ENCODE measurements around the gene HORMAD2. TPM values are rescaled to one million over a fixed set of nuclear protein-coding genes. Genes with fewer than 3 reads are reported as not detected.
"Not testable (repeated sequence)": the region's sequence is repeated elsewhere in the genome, so short reads cannot be mapped to it uniquely, and the experiment has no call there.

Gene HORMAD2
- polyA plus RNA-seq, 4 donors: 0.10 TPM; not detected in 3

DNA sequence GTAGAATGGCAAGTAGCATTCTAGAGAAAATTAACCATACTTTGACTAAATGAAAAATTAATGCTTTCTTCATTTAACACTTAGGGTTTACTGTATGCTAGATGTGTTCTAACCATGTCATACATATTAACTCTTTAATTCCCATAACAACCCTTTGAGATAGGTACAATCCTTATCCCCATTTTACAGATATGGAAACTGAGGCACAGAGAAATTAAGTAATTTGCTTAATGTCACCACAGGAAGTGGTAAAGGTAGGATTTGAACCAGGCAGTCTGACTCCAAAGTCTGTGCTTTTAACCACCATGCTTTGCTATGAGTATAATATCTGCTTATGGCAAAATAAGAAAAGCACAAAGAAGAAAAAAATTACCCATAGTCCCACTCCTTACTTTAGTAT lies 106.8 kb downstream of the HORMAD2 start:
- DNase-seq (ENCODE audit: low read depth in 4 of 4, low spot score in 3 of 4): no peak

DNA sequence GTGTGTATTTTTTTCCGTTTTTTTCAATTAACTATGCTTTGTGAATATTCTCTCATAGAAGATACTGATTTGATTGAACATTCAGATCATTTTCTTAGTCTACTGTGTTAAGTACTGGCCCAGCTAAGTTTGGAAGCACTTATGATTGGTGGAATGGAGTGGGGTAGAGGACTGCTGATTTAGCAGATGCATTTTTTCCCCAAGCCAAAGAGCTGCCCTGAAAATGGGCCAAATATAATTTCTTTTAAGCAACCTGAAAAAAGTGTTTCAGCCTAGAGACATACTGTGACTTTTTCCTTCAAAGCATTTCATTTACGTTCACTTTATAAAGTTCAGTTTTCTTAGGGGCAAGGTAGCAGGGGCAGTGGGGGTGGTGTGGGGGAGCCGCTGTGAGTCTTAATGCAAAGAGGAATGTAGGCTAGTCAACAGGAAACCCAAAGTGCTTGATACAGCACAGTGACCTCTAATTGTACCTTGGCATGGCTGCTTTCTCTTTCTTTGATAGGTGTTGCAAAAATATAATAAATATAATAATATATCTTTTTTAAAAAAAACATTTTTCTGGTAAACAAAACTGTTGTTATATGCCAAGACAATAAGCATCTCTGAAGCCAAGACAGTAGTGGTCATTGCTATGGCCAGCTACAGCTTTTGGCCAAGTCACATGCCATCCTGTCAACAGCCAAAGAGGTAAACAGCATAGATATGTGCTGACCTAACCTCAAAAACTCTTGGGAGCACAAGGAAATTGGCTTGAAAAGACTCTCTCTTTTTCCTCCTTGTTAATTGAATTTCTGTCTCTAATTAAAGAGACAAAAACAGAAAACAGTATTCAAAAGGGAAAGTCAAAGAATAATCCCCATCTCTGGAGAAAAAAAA lies 107.5 kb downstream of the HORMAD2 start:
- no peak for DNase-seq (ENCODE audit: low read depth in 4 of 4, low spot score in 3 of 4)

DNA sequence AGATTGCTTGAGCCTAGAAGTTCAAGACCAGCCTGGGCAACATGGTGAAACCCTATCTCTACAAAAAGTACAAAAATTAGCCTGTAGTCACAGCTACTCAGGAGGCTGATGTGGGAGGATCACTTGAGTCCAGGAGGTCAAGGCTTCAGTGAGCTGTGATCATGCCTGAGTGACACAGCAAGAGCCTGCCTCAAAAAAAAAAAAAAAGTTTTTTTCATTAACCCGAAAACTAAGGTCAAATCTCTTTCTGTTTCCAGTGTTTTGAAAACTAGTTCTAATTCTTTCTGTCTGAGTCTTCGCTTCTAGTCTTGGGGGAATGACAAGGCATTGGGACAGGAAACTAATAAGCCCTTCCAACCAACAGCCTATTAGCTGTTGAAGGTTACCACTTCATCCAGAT lies 108.6 kb downstream of the HORMAD2 start:
- no peak for DNase-seq (ENCODE audit: low read depth in 4 of 4, low spot score in 3 of 4)

DNA sequence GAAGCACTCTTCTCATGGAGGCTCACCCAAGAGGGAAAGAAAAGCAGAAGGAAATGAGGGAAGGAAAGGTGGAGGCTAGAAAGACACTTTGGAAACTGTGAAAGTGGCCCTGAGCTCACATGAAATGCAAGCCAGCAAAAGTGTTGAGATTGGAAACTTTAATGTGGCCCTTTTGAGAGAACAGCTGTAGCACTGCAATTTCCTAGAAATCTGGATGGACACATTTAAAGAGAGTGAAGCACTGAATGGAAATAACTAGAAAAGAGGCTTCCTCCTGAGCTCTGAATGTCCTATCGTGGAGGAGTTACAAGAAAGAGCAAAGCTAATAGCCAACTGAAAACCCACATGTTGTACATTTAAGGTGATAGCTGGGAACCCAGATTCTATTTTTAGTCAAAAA lies 110.3 kb downstream of the HORMAD2 start:
- no peak for DNase-seq (ENCODE audit: low read depth in 4 of 4, low spot score in 3 of 4)

DNA sequence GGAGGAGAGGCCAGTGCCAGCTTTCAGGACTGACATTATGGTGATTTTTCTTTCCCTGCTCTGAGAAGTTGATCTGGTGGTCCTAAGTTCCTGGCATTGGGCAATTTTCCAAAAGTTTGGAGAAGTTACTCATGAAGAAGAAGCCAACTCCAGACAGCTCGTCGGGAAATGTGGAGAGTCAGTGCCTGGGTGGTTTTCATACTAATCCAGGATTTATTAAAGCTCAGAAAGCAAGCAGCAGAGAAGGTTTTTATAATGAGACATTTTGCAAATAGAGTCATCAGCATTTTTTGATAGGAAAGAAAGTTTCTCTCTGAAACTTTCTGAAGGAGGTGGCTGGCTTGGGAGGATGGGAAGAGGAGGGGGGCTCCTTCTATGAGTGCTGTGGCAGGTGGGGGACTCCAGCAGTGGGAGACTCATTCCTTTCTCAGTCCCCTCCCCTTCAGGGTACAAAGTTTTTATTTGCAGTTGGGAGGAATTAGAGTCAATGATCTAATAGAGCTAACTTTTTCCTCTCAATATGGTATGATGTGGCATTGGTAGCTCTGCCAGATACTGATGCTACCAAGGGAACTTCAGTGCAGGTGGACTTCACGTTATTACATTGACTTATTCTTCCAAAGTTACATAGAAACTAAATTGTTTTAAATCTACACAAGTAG lies 110.9 kb downstream of the HORMAD2 start:
- DNase-seq (ENCODE audit: low read depth in 4 of 4, low spot score in 3 of 4): no peak

DNA sequence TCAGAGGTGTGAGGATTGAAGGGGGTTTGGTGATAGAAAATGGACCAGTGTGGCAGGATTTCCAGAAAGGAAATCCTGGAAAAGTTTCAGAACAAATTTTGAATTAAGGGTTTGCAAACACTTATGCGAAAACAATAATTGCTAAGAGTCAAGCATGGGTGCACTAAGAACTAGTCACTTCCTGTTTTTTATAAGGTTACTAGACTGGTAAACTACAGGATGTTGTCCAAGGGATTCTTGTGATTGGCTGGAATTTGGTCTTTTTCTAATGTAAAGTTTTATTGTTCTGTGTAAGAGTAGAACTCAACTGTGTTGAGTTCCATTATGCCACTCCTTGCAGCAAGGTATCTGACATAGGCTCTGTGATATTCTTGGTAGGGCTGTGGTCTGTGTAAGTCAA lies 112.2 kb downstream of the HORMAD2 start:
- no peak for DNase-seq (ENCODE audit: low read depth in 4 of 4, low spot score in 3 of 4)

DNA sequence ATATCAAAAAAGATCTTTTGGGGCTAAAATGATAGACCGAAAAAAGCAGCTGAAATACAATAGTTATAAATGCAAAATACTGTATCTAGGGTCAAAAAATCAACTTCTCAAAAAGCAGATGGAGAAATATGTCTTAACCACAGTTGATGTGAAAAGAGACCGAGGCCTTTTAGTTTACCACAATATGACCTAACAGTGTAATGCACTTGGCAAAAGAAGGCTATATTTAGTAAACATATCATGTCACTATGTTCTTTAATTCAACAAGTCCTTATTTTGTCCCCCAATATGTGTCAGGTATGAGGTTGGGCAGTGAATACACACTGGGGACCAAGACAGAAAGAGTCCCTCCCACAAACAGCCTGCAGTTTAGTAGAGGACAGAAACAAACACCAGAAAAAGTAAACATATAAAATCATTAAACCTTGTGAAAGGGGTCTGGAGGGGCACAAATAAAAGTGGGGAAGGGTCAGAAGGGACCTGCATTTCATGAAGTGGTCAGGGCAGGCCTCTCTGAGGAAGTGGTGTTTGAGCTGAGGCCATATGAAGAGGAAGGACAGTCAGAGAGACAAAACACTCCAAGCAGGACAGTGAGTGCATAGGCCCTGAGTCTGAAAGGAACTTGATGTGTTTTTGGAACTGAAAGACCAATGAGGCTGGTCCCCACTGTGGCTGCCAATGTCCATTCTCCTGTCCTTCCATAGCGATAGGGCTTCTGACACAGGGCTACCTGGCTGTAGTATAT lies 112.9 kb downstream of the HORMAD2 start:
- DNase-seq (ENCODE audit: low read depth in 4 of 4, low spot score in 3 of 4): no peak

DNA sequence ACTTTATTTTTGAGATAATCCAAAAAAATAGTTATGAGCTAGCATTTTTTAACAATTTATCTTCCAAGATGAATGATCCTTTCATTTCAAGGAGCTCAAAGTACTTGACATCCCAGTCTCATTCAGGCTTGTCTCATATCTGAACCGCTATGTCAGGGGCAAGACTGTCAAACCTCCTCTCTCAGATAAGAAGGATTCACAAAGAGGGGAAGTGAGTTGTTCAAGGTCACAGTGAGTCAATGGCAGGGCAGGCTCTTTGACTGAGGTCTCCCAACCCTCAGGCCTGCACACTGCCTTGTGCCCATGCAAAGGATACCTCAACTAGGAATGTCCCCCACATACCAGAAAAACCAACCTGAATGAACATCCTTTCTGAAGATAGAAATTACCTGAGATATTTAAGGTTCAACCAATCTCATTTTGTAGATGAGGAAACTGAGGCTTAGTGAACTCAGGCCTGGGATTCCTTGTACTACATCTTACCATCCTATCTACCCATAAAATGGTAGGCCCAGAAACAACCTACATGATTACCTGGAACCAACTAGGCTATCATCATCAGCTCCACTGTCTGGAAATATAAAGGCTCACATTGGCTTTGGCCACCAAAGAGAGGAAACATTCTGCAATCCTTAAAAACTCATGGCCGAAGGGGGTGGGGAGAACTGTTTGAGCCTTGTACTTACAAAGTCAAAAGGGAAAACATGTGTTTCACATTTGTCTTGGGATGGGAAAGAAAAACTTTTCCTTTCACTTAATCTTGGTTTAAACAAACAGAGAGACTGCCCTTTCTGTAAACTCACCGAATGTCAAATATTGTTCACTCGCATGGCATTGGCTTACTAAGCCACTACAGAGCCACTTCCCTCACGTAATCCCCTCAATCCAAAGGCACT lies 115.2 kb downstream of the HORMAD2 start:
- peak in 2 of 4 donors; percentile 45 for DNase-seq (ENCODE audit: low read depth in 4 of 4, low spot score in 3 of 4)

DNA sequence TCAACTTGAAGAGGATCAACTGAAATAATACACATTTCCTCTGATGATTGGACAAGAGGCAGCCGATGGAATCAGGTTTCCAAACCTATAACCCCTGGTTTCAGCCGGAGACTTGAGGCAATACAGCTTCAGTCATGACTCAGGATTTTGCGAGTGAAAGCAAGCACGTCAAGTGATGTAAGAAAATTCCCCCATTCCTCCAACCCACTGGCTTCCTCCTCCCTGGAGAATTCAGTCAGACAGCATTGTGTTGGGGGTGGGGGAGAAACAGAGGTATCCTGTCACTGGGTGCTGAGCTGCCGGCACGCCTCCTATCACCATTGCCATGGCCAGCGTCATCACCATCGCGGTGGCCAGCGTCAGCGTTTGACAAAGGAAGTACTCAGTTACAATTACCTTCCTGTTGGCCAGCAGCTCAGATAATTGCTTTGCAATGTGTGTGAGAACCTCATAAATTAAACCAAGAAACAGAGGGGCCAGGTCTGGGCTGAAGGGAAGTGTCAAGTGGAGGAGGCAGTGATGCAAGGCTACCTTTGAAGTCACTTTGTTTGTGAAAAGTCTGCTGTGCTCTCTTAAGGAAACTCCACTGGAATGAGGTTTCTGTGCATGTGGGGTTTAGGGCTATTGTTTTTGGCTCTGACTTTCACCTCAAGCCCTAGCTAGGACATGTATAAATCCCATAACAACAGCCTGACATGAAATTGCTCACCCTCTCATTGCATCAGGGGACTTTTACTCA lies 116.0 kb downstream of the HORMAD2 start:
- DNase-seq (ENCODE audit: low read depth in 4 of 4, low spot score in 3 of 4): peak; percentile 73 to 81 (median 76)

DNA sequence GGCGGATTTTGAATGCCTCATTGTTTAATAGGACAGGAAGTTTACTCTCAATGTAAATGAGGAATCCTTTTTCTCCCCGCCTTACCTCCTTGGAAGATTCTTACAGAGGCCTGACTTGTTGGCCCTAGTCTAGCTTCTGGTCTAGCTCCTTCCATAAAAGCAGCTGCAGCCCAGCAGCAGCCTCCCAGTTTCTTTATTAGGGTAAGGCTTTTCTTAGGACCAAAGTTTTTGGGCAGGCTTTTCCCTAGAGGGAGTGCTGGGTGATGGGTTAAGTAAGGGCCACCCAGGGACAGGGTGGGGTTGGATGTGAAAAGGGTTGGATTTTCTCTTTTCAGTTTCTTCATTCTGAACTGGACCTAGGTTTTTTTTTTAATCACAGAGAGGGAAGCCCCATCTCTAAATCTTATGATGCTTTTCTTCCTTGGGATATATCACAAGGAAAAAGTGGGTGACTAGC lies 116.6 kb downstream of the HORMAD2 start:
- no peak for DNase-seq (ENCODE audit: low read depth in 4 of 4, low spot score in 3 of 4)

DNA sequence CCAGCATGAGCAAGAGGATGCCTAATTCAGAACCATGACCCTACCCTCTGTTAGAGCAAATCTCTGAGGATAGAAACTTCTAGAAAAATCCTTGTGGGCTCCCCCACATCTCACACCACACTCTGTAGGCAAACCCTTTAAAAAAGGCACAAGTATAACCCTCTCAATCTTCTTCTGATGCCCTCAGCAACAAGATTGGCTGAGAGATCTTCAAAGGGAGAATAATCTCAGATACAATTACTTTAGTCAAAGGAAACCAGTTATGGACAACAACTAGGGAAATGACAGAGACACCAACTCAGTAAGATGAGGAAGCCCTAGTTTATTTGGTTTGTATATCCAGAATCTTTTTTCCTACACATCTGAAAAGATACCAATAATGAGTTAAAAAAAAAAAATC lies 117.1 kb downstream of the HORMAD2 start:
- no peak for DNase-seq (ENCODE audit: low read depth in 4 of 4, low spot score in 3 of 4)

DNA sequence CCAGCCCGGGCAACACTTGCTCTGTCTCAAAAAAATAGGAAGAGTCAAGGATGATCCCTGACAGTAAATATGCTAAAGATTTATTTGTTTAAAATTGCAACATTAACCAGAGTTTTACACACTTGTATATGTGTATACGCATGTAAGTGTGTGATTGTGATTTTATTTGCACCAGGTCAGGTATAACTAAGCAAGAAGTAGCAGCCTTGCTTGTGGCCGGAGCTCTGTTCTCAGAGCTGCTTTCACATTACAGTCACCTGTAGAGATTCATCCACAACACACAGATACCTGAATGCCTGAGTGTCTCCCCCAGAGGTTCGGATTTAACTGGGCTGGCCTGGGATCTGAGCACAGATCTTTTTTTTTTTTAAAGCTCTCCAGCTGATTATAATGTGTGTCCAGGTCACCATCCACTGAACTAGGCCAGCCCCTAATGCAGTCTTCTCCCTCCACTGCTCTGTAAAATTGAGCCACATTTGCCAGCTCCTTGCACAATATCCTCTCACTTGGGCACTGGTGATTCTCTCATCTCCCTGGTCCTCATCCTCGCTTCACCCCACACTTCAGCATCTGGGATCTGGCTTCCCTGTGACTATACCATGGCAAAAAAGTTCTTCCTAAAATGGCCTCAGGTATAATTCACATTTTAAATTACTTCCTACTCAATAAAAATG lies 118.0 kb downstream of the HORMAD2 start:
- no peak for DNase-seq (ENCODE audit: low read depth in 4 of 4, low spot score in 3 of 4)

DNA sequence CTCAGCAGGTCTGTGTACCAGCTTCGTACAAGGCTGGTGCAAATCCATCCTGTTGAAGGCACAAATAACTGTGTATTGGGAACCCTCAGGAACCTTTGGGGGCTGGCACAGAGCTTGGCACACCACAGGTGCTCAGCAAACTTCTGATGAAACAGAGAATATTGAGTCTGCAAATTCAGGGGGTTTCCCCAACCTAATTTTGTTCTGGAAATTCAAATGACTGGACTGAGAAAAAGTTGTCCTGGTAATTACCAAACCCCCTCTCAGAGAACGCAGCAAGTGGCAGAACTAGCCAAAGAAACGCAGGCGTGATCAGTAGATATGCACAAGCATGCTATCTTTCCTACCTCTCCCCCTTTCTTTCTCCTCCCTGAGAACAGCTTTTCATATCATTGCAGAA lies 118.7 kb downstream of the HORMAD2 start:
- DNase-seq (ENCODE audit: low read depth in 4 of 4, low spot score in 3 of 4): no peak

DNA sequence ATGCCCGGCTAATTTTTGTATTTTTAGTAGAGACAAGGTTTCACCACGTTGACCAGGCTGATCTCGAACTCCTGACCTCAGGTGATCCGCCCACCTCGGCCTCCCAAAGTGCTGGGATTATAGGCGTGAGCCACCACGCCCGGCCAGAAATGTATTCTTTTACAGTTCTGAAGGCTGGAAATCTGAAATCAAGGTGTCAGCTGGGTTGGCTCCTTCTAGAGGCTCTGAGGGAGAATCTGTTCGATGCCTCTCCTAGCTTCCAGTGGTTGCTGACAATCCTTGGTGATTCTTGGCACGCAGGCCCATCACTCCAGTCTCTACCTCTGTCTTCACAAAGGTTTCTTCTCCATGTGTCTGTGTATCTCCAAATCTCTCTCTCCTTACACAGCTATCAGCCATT lies 120.6 kb downstream of the HORMAD2 start:
- DNase-seq (ENCODE audit: low read depth in 4 of 4, low spot score in 3 of 4): not testable (repeated sequence)

DNA sequence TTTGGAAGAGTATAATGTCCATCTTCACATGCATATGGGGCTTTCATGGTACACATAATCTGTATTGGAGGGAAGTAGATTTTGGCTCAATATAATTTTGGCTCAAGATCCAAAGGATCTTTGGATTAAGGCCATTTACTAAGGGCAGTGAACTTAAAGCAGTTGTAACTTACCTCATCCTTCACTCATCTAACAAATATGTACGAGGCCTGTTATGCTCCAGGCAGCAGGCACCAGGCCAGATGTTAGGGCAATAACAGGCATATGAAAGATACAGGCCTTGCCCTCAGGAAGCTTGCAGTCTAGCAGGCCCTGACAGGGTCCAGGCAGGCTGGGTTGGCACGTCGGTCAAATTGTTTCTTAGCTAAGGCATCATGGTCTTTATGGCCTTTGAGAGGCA lies 121.7 kb downstream of the HORMAD2 start:
- no peak for DNase-seq (ENCODE audit: low read depth in 4 of 4, low spot score in 3 of 4)

DNA sequence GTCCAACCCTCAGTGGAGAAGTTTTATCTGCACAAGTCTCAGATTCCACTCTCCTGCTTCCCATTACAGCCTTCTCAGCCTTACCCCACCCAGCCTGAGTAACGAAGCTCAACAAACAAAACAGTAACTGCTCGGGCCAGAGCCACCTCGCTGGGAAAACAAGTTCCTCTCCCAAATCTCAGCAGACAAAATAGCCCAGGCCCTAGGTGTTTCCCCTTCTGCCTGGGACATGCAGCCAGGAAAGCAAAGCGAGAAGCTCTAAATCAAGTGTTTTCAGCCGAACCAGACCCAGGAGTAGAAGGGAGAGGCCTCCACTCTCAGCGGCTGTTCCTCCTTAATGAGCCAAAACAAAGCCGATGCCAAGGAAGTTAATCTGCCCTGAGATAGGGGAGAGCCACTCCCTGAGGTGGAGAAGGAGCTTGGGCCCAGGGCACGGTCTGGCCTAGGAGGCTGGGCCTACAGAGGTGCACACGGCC lies 122.3 kb downstream of the HORMAD2 start:
- DNase-seq (ENCODE audit: low read depth in 4 of 4, low spot score in 3 of 4): peak in 2 of 4 donors; percentile 29 to 45

DNA sequence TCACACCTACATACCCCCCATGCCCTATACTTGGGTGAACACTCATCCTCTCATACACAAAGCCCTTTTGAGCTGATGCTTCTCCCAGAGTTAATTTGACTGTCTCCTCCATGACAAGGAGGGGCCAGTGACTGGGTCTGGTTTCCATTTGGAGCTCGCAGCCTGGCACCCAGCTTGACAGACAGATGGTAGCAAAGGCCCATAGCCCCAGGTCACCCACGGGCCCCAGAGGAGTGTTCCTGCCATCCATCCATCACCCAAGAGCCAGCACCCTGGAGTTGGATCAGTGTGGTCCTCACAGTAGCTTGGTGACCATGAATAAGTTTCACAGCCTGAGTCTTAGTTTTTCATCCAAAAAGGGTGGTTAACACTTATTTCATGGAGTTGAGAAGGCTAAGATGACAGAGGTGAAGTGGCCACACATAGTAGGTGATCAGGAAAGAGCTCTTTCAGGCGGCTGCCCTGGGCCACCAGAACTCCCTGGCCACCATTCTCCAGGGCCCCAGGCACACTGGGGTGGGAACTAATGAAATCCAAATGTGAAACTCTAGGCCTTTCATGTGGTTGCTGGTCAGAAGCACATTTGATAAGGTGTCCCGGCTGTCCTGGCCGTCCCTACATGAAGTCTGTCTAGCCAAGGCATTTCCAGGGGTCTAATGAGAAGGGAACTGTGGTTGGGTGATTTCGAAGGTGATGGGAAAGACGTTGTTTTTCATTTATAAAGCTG lies 123.9 kb downstream of the HORMAD2 start:
- DNase-seq (ENCODE audit: low read depth in 4 of 4, low spot score in 3 of 4): no peak

DNA sequence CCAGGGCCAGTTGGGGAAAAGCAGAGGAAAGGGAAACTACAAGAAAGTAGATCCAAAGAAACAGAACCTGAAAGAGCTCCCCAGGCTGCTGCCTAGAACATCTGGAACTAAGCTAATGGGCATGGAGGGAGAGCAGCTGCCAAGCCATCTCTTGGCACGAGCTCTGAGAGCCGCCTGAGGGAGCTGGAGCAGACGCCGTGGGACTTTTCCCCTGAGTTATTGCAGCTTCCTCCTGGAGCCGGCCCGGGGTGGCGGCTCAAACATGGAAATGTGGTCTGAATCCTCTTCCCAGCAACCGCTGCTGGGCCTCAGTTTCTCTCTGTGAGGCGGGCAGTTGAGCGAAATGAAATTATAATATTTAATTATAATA lies 124.5 kb downstream of the HORMAD2 start:
- no peak for DNase-seq (ENCODE audit: low read depth in 4 of 4, low spot score in 3 of 4)

Measured in right renal pelvis (tissue), 4 donors.